ENCODE results near the gene CDHR3. TPM values are rescaled to one million over a fixed set of nuclear protein-coding genes. Genes with fewer than 3 reads are reported as not detected.

CDHR3 gene
- total and polyA plus RNA-seq, 4 donors = 1.0 to 5.1 (median 3.0) TPM

GRCh38 chr7:105985672-105986215 is 22.7 kb downstream of the CDHR3 start:
- intact Hi-C loops (cut with DNase I) = no loop called here
- H3K27ac ChIP-seq (ENCODE audit: low read depth in 1 of 2, low read length in 2 of 2) = no peak overlapping the region
- ATAC-seq (ENCODE audit: low FRiP score) = no peak
- DNase-seq = no peak
- no peaks in the 10 kb centered on the region for H3K9me3 ChIP-seq (ENCODE audit: control insufficient read depth, low read length)
- 78 to 89% methylated on average over 2 of the region's 2 CpGs for WGBS, 2 donors
- H3K36me3 ChIP-seq (ENCODE audit: control insufficient read depth in 1 of 2, insufficient read depth in 2 of 2, low read length in 1 of 2) = no peaks in the 10 kb centered on the region
- H3K4me1 ChIP-seq (ENCODE audit: control insufficient read depth in 1 of 2, insufficient read depth in 2 of 2, low read length in 2 of 2) = no peaks in the 10 kb centered on the region
- no peaks in the 10 kb centered on the region for H3K27me3 ChIP-seq (ENCODE audit: control insufficient read depth in 1 of 2, insufficient read depth in 2 of 2, low read length in 1 of 2)
- no peak overlapping the region for H3K4me3 ChIP-seq (ENCODE audit: low read length in 2 of 2)

- intact Hi-C loops (cut with DNase I) = no loop called here
Measured at GRCh38 chr7:105987046-105987445, 24.0 kb downstream of the CDHR3 start.

DNA sequence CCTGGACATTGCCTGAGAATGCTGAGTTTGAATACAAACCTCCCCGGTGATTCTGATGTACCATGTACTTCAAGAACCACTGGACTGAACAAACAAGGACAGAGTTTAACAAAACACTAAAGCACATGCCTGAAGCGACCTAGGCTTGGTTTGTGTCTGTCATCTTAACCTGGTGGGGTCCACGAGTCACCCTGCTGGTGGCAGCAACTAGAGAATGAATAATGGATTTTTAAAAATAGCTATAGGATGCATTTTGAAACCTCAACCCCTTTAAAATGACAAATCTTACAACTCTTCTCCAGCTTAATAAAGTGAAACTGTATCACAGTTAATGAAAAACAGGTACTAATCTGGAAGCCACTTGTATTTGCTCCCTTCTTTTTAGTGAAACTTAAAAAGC is 25.2 kb downstream of the CDHR3 start:
- no peak overlapping the region for H3K27ac ChIP-seq (ENCODE audit: low read depth in 1 of 2, low read length in 2 of 2)
- H3K4me3 ChIP-seq (ENCODE audit: low read length in 2 of 2) = no peak overlapping the region
- no peaks in the 10 kb centered on the region for H3K4me1 ChIP-seq (ENCODE audit: control insufficient read depth in 1 of 2, insufficient read depth in 2 of 2, low read length in 2 of 2)
- intact Hi-C loops (cut with DNase I) = no loop called here
- ATAC-seq (ENCODE audit: low FRiP score) (no peak), DNase-seq (no peak)
- no peaks in the 10 kb centered on the region for H3K36me3 ChIP-seq (ENCODE audit: control insufficient read depth in 1 of 2, insufficient read depth in 2 of 2, low read length in 1 of 2)
- WGBS, 2 donors = 51 to 53% methylated on average over 3 of the region's 3 CpGs
- no peaks in the 10 kb centered on the region for H3K27me3 ChIP-seq (ENCODE audit: control insufficient read depth in 1 of 2, insufficient read depth in 2 of 2, low read length in 1 of 2)
- H3K9me3 ChIP-seq (ENCODE audit: control insufficient read depth, low read length) = no peaks in the 10 kb centered on the region

More at GRCh38 chr7:105987046-105987445, 24.0 kb downstream of the CDHR3 start:
- ATAC-seq (ENCODE audit: low FRiP score) = no peak
- H3K27ac ChIP-seq (ENCODE audit: low read depth in 1 of 2, low read length in 2 of 2) = no peak overlapping the region
- WGBS, 2 donors = 79 to 82% methylated on average over 2 of the region's 2 CpGs
- H3K27me3 ChIP-seq (ENCODE audit: control insufficient read depth in 1 of 2, insufficient read depth in 2 of 2, low read length in 1 of 2) = no peaks in the 10 kb centered on the region
- no peaks in the 10 kb centered on the region for H3K36me3 ChIP-seq (ENCODE audit: control insufficient read depth in 1 of 2, insufficient read depth in 2 of 2, low read length in 1 of 2)
- no peaks in the 10 kb centered on the region for H3K4me1 ChIP-seq (ENCODE audit: control insufficient read depth in 1 of 2, insufficient read depth in 2 of 2, low read length in 2 of 2)
- H3K4me3 ChIP-seq (ENCODE audit: low read length in 2 of 2) = no peak overlapping the region
- no peaks in the 10 kb centered on the region for H3K9me3 ChIP-seq (ENCODE audit: control insufficient read depth, low read length)
- DNase-seq = no peak

DNA sequence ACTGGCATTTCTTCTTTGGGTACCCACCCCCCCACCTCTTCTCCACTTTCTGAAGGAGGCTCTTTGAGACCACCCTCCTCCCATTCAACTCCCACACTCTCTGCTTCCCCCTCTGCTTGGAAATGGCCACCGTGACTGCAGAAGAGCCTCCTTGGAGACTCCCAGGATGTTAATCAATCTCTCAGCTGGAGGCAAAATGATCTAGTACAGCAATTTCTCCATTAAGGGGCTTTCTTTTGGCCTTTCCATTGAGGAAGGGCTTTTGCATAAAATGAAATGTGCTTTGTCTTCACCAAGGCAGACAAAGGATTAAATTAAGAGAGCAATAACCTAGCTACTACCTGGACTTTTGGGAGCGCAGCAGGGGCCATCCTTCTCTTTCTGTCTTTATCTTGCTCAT is 26.1 kb downstream of the CDHR3 start:
- intact Hi-C loops (cut with DNase I) = no loop called here
- ATAC-seq (ENCODE audit: low FRiP score) (no peak), DNase-seq (no peak)
- no peaks in the 10 kb centered on the region for H3K9me3 ChIP-seq (ENCODE audit: control insufficient read depth, low read length)
- no peaks in the 10 kb centered on the region for H3K36me3 ChIP-seq (ENCODE audit: control insufficient read depth in 1 of 2, insufficient read depth in 2 of 2, low read length in 1 of 2)
- no peaks in the 10 kb centered on the region for H3K4me1 ChIP-seq (ENCODE audit: control insufficient read depth in 1 of 2, insufficient read depth in 2 of 2, low read length in 2 of 2)
- H3K4me3 ChIP-seq (ENCODE audit: low read length in 2 of 2) = no peak overlapping the region
- H3K27ac ChIP-seq (ENCODE audit: low read depth in 1 of 2, low read length in 2 of 2) = no peak overlapping the region
- 28 to 45% methylated on average over 2 of the region's 2 CpGs for WGBS, 2 donors
- H3K27me3 ChIP-seq (ENCODE audit: control insufficient read depth in 1 of 2, insufficient read depth in 2 of 2, low read length in 1 of 2) = no peaks in the 10 kb centered on the region

DNA sequence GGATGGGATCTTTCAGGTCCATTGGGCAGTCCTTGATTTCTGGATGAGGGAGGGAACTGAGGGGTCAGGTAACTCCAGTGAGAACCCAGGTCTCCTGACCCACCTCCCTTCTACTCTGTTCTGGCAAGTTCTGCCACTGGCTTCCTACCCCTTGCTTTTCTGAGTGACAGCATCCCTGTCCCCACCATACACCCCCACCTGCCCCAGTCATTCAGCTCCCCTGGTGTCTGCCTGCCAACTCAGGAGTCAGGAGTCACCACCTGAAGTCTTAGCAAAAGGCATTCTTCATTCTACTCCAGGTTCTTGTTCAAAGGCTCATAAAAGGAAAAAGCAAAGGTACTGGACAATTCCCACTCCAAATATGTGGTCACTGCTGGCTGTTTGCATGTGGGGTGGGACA is 26.6 kb downstream of the CDHR3 start:
- Histone ChIP-seq H3K36me3 (ENCODE audit: control insufficient read depth in 1 of 2, insufficient read depth in 2 of 2, low read length in 1 of 2) (no peaks in the 10 kb centered on the region), H3K27ac (ENCODE audit: low read depth in 1 of 2, low read length in 2 of 2) (no peak overlapping the region), H3K4me3 (ENCODE audit: low read length in 2 of 2) (no peak overlapping the region), H3K4me1 (ENCODE audit: control insufficient read depth in 1 of 2, insufficient read depth in 2 of 2, low read length in 2 of 2) (no peaks in the 10 kb centered on the region), H3K27me3 (ENCODE audit: control insufficient read depth in 1 of 2, insufficient read depth in 2 of 2, low read length in 1 of 2) (no peaks in the 10 kb centered on the region), H3K9me3 (ENCODE audit: control insufficient read depth, low read length) (no peaks in the 10 kb centered on the region)
- intact Hi-C loops (cut with DNase I) = no loop called here
- DNase-seq (no peak), ATAC-seq (ENCODE audit: low FRiP score) (no peak)

- 81% methylated on average over 7 of the region's 7 CpGs for WGBS, 2 donors
- intact Hi-C loops (cut with DNase I) = no loop called here
- Histone ChIP-seq H3K4me1 (ENCODE audit: control insufficient read depth in 1 of 2, insufficient read depth in 2 of 2, low read length in 2 of 2) (no peaks in the 10 kb centered on the region), H3K9me3 (ENCODE audit: control insufficient read depth, low read length) (no peaks in the 10 kb centered on the region), H3K36me3 (ENCODE audit: control insufficient read depth in 1 of 2, insufficient read depth in 2 of 2, low read length in 1 of 2) (no peaks in the 10 kb centered on the region), H3K27me3 (ENCODE audit: control insufficient read depth in 1 of 2, insufficient read depth in 2 of 2, low read length in 1 of 2) (no peaks in the 10 kb centered on the region), H3K4me3 (ENCODE audit: low read length in 2 of 2) (no peak overlapping the region), H3K27ac (ENCODE audit: low read depth in 1 of 2, low read length in 2 of 2) (no peak overlapping the region)
- no peak for DNase-seq
- ATAC-seq (ENCODE audit: low FRiP score) = no peak
Measured at GRCh38 chr7:105990141-105990540, 27.1 kb downstream of the CDHR3 start.

DNA sequence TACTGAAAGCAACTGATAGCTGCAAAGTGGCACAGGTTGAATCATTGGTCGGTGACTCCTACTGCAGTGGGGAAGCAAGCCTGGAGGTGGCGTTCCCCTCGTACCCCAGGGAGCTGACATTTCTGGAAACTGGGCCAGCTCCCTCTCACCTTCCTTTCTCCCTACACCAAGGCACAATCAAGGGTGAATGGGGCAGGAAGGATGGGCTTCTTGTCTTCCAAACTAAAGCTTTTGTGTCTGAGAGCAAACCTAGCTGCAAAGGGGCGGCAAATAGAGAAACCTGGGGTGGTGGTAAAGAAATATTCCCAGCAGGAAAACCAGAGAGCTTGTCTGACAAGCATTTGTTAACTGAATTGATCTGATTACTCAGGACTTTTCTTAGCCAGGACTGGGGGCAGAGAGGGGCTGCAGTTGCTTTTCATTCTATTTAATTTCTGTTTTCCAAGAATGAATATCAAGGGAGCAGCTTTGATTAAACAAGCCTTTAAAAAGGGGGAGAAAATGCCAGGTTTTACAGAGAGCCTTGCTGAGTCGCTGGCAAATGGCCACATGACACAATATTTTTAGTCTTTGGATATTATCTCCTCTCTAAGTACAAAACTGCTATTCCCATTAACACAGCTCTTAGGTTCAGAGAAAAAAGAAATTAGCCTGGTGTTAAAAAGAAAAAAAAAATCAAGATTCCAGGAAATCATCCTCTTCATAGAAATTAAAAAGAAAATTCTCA is 27.8 kb downstream of the CDHR3 start:
- Histone ChIP-seq H3K27me3 (ENCODE audit: control insufficient read depth in 1 of 2, insufficient read depth in 2 of 2, low read length in 1 of 2) (no peaks in the 10 kb centered on the region), H3K36me3 (ENCODE audit: control insufficient read depth in 1 of 2, insufficient read depth in 2 of 2, low read length in 1 of 2) (no peaks in the 10 kb centered on the region), H3K4me3 (ENCODE audit: low read length in 2 of 2) (no peak overlapping the region), H3K4me1 (ENCODE audit: control insufficient read depth in 1 of 2, insufficient read depth in 2 of 2, low read length in 2 of 2) (no peaks in the 10 kb centered on the region), H3K9me3 (ENCODE audit: control insufficient read depth, low read length) (no peaks in the 10 kb centered on the region), H3K27ac (ENCODE audit: low read depth in 1 of 2, low read length in 2 of 2) (no peak overlapping the region)
- DNase-seq (no peak), ATAC-seq (ENCODE audit: low FRiP score) (no peak)
- 39 to 43% methylated on average over 5 of the region's 5 CpGs for WGBS, 2 donors
- intact Hi-C loops (cut with DNase I) = no loop called here

DNA sequence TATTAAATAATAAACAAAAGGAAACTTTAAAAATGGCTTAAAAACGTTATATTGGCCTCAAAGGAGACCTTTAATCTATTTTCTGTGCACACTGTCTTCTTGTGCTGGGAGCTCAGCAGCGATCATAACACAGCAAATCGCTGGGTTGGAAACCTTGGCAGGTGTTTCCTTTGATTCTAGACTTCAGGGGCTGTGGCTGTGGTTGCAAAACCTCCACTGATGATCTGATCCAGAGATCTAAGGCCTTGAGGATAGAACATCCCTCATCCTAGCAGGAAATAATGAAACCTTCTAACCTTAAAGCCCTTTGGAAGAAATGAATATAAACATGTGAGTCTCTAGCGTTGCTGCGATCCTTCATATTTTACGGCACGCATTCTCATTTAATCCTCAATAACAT is 29.8 kb downstream of the CDHR3 start:
- no peaks in the 10 kb centered on the region for H3K9me3 ChIP-seq (ENCODE audit: control insufficient read depth, low read length)
- WGBS, 2 donors = 87 to 88% methylated on average over 7 of the region's 7 CpGs
- no peak for DNase-seq
- intact Hi-C loops (cut with DNase I) = no loop called here
- no peak for ATAC-seq (ENCODE audit: low FRiP score)
- no peaks in the 10 kb centered on the region for H3K27me3 ChIP-seq (ENCODE audit: control insufficient read depth in 1 of 2, insufficient read depth in 2 of 2, low read length in 1 of 2)
- H3K36me3 ChIP-seq (ENCODE audit: control insufficient read depth in 1 of 2, insufficient read depth in 2 of 2, low read length in 1 of 2) = no peaks in the 10 kb centered on the region
- H3K27ac ChIP-seq (ENCODE audit: low read depth in 1 of 2, low read length in 2 of 2) = no peak overlapping the region
- H3K4me1 ChIP-seq (ENCODE audit: control insufficient read depth in 1 of 2, insufficient read depth in 2 of 2, low read length in 2 of 2) = no peaks in the 10 kb centered on the region
- no peak overlapping the region for H3K4me3 ChIP-seq (ENCODE audit: low read length in 2 of 2)

Measured in aorta (tissue), 5 donors.